NCI-H2227 (cell line): ENCODE data around the gene LEKR1.

Experiments
- DNase-seq: peaks from one replicate; lab custom pipeline; 2025; ENCODE audit not compliant: unreplicated experiment; lab: John Stamatoyannopoulos, UW

LEKR1 gene

GRCh38 chr3:157051055-157051454, 224.9 kb downstream of the LEKR1 start:
- DNase-seq = no peak

DNA sequence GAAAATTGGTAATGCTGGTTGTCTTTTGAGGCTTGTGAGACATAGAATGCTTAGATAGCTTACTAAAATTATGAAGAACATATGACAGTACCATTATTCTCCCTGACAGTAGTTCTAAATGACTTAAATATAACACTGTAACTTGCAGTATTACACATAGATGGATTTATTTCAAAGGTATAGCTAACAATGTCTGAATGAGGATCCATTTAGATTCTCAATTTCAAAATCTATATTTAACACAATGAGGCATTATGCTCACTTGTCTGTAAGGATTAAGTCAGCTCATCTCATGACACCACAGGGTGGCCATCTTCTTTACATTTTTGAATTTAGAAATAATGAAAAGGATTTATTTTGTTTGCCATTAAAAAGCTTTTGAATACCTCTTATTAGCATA, 225.4 kb downstream of the LEKR1 start:
- DNase-seq = no peak

DNA sequence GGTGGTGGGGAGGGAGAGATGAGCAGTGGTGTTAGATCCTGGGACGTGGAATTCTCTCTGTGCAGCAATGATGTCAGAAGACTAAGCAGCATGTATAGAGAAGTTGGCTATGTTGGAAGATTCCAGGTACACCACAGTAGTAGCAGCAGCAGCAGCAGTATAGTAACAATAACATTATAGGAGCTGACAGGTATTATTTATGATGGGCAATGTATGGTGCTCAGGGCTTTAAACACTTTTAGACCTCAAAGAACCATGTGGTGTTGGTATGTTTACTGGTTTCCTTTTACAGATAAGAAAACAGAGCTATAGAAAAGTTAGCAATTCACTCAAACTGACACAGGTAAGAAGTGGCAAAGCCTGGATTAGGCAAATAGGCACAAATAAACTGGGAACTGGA, 229.9 kb downstream of the LEKR1 start:
- DNase-seq = no peak

DNA sequence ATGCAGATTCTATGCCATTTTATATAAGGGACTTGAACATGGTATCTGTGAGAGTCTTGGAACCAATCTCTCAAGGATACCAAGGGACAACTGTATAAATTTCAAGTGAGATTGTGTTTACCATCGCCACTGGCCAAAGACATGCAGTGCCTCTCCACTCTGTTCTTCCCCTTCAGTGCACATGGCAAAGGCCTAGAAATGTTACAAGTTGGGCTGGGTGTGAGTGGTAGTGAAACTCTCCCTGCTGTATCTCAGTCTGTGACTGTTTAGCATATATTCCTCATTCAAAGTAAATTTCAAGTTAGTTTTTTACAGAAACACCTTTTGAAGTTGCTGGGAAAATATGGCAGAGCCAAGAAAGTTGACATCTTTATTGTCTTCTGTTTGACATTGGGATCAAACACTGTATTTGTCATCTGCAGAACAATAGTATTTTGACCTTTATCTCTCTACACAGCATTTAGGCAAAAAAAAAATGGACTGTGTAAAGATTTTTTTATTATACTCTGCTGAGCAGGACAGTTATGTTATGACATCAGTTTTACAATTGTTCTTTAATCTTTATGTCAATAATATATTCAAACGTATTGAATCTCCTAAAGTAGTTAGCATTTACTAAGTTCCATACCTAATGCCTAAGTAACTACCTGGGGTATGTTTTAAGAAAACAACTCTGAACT, 232.4 kb downstream of the LEKR1 start:
- no peak for DNase-seq

- DNase-seq = no peak
These were observed 233.0 kb downstream of the LEKR1 start for GRCh38 chr3:157059181-157059580.

DNA sequence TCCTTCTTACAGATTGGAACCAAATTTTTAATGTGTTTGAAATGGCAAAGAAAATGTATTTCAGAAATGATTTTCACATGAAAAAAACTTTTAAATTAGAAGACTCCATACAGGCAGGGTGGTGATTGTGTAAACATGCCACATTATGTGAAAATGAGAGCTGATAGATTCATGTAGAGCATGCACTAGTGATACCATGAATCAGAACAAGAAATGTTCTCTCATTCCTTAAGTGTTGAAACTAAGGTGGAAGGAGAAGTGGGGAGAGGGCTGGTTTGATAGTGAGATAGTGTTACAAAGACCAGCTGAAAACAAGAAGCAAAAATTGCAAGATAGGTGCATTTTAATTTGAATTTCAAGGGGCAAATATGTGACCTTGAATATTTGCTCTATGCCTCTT, 233.5 kb downstream of the LEKR1 start:
- DNase-seq = no peak

GRCh38 chr3:157061265-157061664, 235.1 kb downstream of the LEKR1 start:
- no peak for DNase-seq

- DNase-seq = no peak
These were observed 237.3 kb downstream of the LEKR1 start for GRCh38 chr3:157063469-157063868.

GRCh38 chr3:157063926-157064325, 237.8 kb downstream of the LEKR1 start:
- no peak for DNase-seq

DNA sequence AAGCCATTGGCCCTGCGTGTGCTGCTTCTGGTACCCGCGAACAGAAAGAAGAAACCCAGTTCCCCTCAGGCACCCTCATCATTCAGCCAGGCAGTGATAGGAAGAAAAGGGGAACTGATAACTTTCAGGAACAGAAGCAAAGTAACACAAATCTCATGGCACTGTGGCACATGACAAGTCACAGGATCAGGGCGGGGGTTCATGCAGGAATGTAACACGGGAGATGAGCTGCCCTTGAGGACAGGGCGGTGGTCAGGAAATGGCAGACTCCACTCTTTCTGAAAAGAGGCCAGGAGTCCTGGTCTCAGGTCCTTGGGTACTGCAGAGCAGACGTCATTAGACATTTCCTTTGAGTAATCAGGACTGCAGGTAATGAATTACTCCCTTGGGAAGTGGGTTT, 238.2 kb downstream of the LEKR1 start:
- no peak for DNase-seq

- no peak for DNase-seq
These were observed 239.0 kb downstream of the LEKR1 start for GRCh38 chr3:157065201-157065600.

DNA sequence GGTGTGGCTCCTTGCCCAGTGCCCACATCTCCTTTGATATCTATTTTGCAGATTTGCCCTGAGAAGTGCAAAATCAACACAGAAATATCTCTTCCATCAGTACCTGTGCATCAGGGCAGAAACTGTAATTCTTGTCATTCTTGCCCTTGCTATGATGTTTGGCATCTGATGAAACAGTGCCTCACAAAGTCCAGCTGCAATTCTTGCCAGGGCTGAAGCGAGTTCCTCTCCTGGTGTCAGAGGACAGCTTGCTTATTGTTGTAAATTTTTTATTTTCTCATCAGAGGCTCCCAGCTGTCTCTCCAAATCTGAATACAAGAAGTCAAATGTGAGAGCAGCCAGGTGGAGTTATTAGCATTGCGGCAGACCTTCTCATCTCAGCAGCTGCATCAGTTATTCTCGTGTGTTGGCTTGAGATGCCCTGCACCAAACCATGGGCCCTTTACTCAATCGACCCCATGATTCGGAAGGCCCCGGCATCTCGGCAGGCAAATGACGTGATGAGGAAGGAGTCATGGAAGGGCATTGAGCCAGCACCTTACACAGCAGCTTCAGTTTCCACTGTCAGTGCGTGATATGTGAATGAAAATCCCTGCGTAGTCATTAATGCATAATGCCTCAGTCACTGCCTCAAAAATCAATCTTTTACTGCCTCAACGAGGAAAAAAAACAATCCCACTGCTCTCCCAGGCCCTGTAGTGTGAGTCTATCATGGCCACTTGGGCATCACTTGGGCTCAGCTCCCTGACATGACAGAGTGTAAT, 240.4 kb downstream of the LEKR1 start:
- DNase-seq = no peak

- no peak for DNase-seq
These were observed 241.0 kb downstream of the LEKR1 start for GRCh38 chr3:157067114-157067513.

GRCh38 chr3:157069406-157069805, 243.3 kb downstream of the LEKR1 start:
- no peak for DNase-seq

- DNase-seq = no peak
These were observed 243.9 kb downstream of the LEKR1 start for GRCh38 chr3:157069846-157070677.

GRCh38 chr3:157070678-157070999, 244.5 kb downstream of the LEKR1 start:
- DNase-seq = no peak

- DNase-seq = no peak
These were observed 245.8 kb downstream of the LEKR1 start for GRCh38 chr3:157071744-157072525.

- no peak for DNase-seq
These were observed 247.7 kb downstream of the LEKR1 start for GRCh38 chr3:157073810-157074209.

DNA sequence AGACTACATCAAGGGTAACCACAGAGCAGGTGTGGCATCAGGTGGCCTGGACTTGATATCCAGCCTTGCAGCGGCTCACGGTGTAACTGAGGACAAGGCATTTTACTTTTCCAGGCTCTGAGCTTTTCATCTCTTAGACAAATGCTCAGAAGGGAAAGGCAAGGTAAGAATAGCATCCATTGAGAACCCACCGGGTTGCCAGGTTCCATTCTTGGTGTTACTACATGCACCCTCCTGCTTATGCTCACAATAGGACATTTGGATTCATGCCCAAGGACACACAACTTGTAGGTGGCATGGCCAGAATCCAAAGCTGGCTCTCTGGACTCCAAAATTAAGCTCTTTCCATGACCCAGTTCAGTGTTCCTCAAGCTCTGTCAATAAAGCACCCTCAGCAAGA, 248.3 kb downstream of the LEKR1 start:
- DNase-seq = no peak

GRCh38 chr3:157074981-157075380, 248.8 kb downstream of the LEKR1 start:
- no peak for DNase-seq
